ENCODE results near the gene FERMT2. TPM values are rescaled to one million over a fixed set of nuclear protein-coding genes. Genes with fewer than 3 reads are reported as not detected.

Gene FERMT2
- 75.7 and 79.3 TPM in 2 replicates for total RNA-seq

GRCh38 chr14:52950898-52951680 is at the start of gene FERMT2:
Gene FERMT2, minus strand, starts transcription at chr14:52951050. Its CDS starts 482 bp downstream, at chr14:52950568.

Other genes with a start within 250 kb of the FERMT2 start
- gene PSMC6, start 243.8 kb downstream of the FERMT2 start, total RNA-seq = 58.3 and 83.8 TPM in 2 replicates
- gene STYX, start 220.9 kb downstream of the FERMT2 start, total RNA-seq = 23.0 and 23.8 TPM in 2 replicates
- 20.8 and 26.6 TPM in 2 replicates for gene GNPNAT1, start 159.4 kb downstream of the FERMT2 start, total RNA-seq
- 6.6 and 12.6 TPM in 2 replicates for gene DDHD1, start 202.3 kb upstream of the FERMT2 start, total RNA-seq

Data from dermis lymphatic vessel endothelial cell (primary cell).